RWPE2 (cell line): ENCODE data around the gene MAOB.

Experiments used
- ATAC-seq: fragments of 200-7000 bp; cut with Tn5 transposase; 3 replicates; pipeline ENCODE4 v1.9.1; 2021; ENCODE audit warnings: low read depth
- DNase-seq: peaks from one replicate; pipeline ENCODE4 v3.0.0-alpha.2; 2020; ENCODE audit warnings: low spot score
- H3K27ac ChIP-seq: fragments of 450-650 bp; 2 replicates; pipeline ENCODE4 v1.5.1; 2017; ENCODE audit warnings: mild to moderate bottlenecking; ENCODE audit not compliant: poor library complexity, severe bottlenecking
- H3K27me3 ChIP-seq: fragments of 250-450 bp; sonication (Bioruptor Pico); 2 replicates; pipeline ENCODE4 v1.5.1; 2021; ENCODE audit warnings: mild to moderate bottlenecking, moderate library complexity; ENCODE audit not compliant: insufficient read depth, poor library complexity, severe bottlenecking
- H3K36me3 ChIP-seq: fragments of 250-450 bp; sonication (Bioruptor Pico); 2 replicates; pipeline ENCODE4 v1.5.1; 2020; ENCODE audit warnings: low read depth, mild to moderate bottlenecking, moderate library complexity
- H3K4me1 ChIP-seq: fragments of 250-450 bp; sonication (Bioruptor Pico); 2 replicates; pipeline ENCODE4 v1.5.1; 2021; ENCODE audit warnings: mild to moderate bottlenecking, moderate library complexity; ENCODE audit not compliant: insufficient read depth, poor library complexity, severe bottlenecking
- H3K4me3 ChIP-seq: fragments of 250-450 bp; sonication (Bioruptor Pico); 2 replicates; pipeline ENCODE4 v1.5.1; 2021; ENCODE audit warnings: mild to moderate bottlenecking, moderate library complexity; ENCODE audit not compliant: severe bottlenecking
- H3K9me3 ChIP-seq: fragments of 250-450 bp; sonication (Bioruptor Pico); 2 replicates; pipeline ENCODE4 v1.5.1; 2021; ENCODE audit warnings: mild to moderate bottlenecking, moderate library complexity; ENCODE audit not compliant: severe bottlenecking
- CTCF ChIP-seq: fragments of 450-650 bp; IDR thresholded peaks from one replicate; pipeline ENCODE4 v1.5.1; 2017; ENCODE audit warnings: mild to moderate bottlenecking, moderate library complexity; ENCODE audit not compliant: poor library complexity, severe bottlenecking

Gene MAOB

GRCh38 chrX:43836435-43837184 lies 45.6 kb downstream of the MAOB start:
- ATAC-seq (no peak), DNase-seq (no peak)
- H3K4me3 ChIP-seq: no peak overlapping the region
- no peaks in the 10 kb centered on the region for H3K9me3 ChIP-seq
- no peak overlapping the region for H3K27ac ChIP-seq
- peak; percentile 70 for TF ChIP-seq CTCF
- H3K27me3 ChIP-seq: no peaks in the 10 kb centered on the region
- no peaks in the 10 kb centered on the region for H3K4me1 ChIP-seq
- no peaks in the 10 kb centered on the region for H3K36me3 ChIP-seq

GRCh38 chrX:43835559-43835958 lies 46.7 kb downstream of the MAOB start:
- Histone ChIP-seq H3K4me1 (no peaks in the 10 kb centered on the region), H3K9me3 (no peaks in the 10 kb centered on the region), H3K36me3 (no peaks in the 10 kb centered on the region), H3K27ac (no peak overlapping the region), H3K4me3 (no peak overlapping the region), H3K27me3 (no peaks in the 10 kb centered on the region)
- TF ChIP-seq CTCF: no peak
- ATAC-seq (no peak), DNase-seq (no peak)

- Histone ChIP-seq H3K4me1 (no peaks in the 10 kb centered on the region), H3K36me3 (no peaks in the 10 kb centered on the region), H3K9me3 (no peaks in the 10 kb centered on the region), H3K4me3 (no peak overlapping the region), H3K27ac (no peak overlapping the region), H3K27me3 (no peaks in the 10 kb centered on the region)
- DNase-seq: no peak
- ATAC-seq: no peak
- no peak for TF ChIP-seq CTCF
These were observed 54.5 kb downstream of the MAOB start for GRCh38 chrX:43827791-43828190.

- DNase-seq (no peak), ATAC-seq (peak; percentile 55; the same call in 2 of the 3 replicates)
- H3K27me3 ChIP-seq: no peaks in the 10 kb centered on the region
These were observed 60.2 kb downstream of the MAOB start for GRCh38 chrX:43822014-43822413.

More at GRCh38 chrX:43822014-43822413, 60.2 kb downstream of the MAOB start:
- H3K27ac ChIP-seq: no peak overlapping the region
- no peaks in the 10 kb centered on the region for H3K36me3 ChIP-seq
- no peaks in the 10 kb centered on the region for H3K4me1 ChIP-seq
- no peaks in the 10 kb centered on the region for H3K9me3 ChIP-seq
- TF ChIP-seq CTCF: no peak
- H3K4me3 ChIP-seq: no peak overlapping the region
